Mesothelial cell of epicardium (in vitro differentiated cells): ENCODE data around the gene TACC2. TPM values are rescaled to one million over a fixed set of nuclear protein-coding genes. Genes with fewer than 3 reads are reported as not detected.
A peak's percentile ranks its signal among the peaks of the same experiment; 100 is the strongest.

Source experiments
- DNase-seq, 2 experiments: peaks; one replicate each; pipeline ENCODE4 v3.0.0; 2021; ENCODE audit warnings: low spot score in 2 of 2; ENCODE audit not compliant: unreplicated experiment in 2 of 2
- H3K27ac Mint-ChIP-seq: 2 replicates; pipeline ENCODE4 v1.8.0; 2021; ENCODE audit warnings: mixed read lengths
- H3K27me3 Mint-ChIP-seq: 2 replicates; pipeline ENCODE4 v1.8.0; 2021; ENCODE audit warnings: low read depth, mixed read lengths
- H3K36me3 Mint-ChIP-seq: 2 replicates; pipeline ENCODE4 v1.8.0; 2021; ENCODE audit warnings: mixed read lengths
- H3K4me1 Mint-ChIP-seq: 2 replicates; pipeline ENCODE4 v1.8.0; 2021; ENCODE audit warnings: mixed read lengths
- H3K4me3 Mint-ChIP-seq: 2 replicates; pipeline ENCODE4 v1.8.0; 2021; ENCODE audit warnings: mild to moderate bottlenecking, moderate library complexity, mixed read lengths
- H3K9me3 Mint-ChIP-seq: 2 replicates; pipeline ENCODE4 v1.8.0; 2021; ENCODE audit warnings: mixed read lengths
- total RNA-seq: library from RNA; stranded (reverse); gene quantifications from 3 replicates; pipeline ENCODE4 v1.2.1, GENCODE V29; 2021
- TF ChIP-seq, protein P1 (sequence below): fragments of 200-600 bp; sonication (generic); IDR thresholded peaks from one replicate; pipeline ENCODE4 v1.5.0; 2021; ENCODE audit warnings: antibody characterized with exemption; ENCODE audit not compliant: unreplicated experiment

The TACC2 gene
- total RNA-seq, 1 donor from 2014 or later = 25.5 TPM

DNA sequence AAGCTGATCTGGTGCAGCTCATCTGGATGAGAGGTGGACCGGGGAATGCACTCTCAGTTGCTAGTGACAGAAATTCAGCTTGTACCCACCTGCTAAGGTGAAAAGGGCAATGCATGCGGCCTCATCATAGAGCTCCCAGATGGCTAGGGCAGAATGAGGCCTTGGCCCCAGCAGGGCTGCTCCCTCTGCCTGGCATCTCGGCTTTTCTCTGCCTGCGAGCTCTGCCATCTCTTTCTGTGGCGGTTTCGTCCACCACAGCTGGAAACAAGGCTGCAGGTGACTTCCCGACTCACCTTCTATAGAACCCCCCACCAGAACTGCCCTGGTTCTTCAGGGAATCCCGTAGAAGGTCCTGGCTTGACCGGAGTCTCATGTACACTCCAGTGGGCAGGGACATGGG, 60.1 kb downstream of the TACC2 start:
- no peak overlapping the region for H3K4me3 Mint-ChIP-seq
- H3K36me3 Mint-ChIP-seq = no peaks in the 10 kb centered on the region
- H3K9me3 Mint-ChIP-seq = peaks cover 4% of the 10 kb centered on the region
- TF ChIP-seq, protein P1, sequence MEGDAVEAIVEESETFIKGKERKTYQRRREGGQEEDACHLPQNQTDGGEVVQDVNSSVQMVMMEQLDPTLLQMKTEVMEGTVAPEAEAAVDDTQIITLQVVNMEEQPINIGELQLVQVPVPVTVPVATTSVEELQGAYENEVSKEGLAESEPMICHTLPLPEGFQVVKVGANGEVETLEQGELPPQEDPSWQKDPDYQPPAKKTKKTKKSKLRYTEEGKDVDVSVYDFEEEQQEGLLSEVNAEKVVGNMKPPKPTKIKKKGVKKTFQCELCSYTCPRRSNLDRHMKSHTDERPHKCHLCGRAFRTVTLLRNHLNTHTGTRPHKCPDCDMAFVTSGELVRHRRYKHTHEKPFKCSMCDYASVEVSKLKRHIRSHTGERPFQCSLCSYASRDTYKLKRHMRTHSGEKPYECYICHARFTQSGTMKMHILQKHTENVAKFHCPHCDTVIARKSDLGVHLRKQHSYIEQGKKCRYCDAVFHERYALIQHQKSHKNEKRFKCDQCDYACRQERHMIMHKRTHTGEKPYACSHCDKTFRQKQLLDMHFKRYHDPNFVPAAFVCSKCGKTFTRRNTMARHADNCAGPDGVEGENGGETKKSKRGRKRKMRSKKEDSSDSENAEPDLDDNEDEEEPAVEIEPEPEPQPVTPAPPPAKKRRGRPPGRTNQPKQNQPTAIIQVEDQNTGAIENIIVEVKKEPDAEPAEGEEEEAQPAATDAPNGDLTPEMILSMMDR = no peak
- peaks cover 13% of the 10 kb centered on the region for H3K4me1 Mint-ChIP-seq
- DNase-seq = no peak
- H3K27me3 Mint-ChIP-seq = no peaks in the 10 kb centered on the region
- H3K27ac Mint-ChIP-seq = no peak overlapping the region

DNA sequence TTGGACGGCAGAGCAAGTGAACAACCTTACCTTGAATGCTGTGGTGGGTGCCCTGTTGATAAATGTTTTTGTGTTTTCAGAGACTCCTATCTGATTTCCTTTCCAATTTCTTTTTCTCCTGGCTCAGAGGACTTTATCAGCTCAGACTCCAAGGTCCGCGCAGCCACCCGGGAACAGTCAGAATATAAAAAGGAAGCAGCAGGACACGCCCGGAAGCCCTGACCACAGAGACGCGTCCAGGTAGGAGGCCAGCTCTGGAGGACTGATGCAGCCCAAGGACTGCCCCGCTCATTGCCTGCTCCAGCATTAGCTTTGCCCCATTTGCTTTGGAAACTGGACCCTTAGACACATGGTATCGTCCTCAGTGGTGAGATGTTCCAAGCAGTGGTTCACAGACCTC, 61.3 kb downstream of the TACC2 start:
- TF ChIP-seq, protein P1 = no peak
- DNase-seq = no peak
- Mint-ChIP-seq H3K4me3 (no peak overlapping the region), H3K27ac (no peak overlapping the region), H3K36me3 (no peaks in the 10 kb centered on the region), H3K27me3 (no peaks in the 10 kb centered on the region), H3K9me3 (peaks cover 4% of the 10 kb centered on the region), H3K4me1 (peaks cover 5% of the 10 kb centered on the region)

DNA sequence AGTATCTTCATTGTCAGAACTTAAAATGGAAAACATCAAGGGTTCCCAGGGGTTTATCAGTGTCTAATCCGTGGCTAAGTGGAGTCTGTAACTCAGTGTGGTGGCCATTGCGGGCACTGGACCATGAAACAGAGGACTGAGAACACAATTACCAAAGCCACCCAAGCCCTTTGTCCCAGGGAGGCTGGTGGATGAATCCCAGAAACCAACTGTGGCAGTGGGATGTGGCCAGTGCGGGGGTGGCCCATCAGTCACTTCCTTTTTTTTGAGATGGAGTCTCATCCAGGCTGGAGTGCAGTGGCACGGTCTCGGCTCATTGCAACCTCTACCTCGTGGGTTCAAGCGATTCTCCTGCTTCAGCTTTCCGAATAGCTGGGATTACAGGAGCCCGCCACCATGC, 61.8 kb downstream of the TACC2 start:
- no peak overlapping the region for H3K27ac Mint-ChIP-seq
- TF ChIP-seq, protein P1 = no peak
- H3K4me3 Mint-ChIP-seq = no peak overlapping the region
- no peak for DNase-seq
- peaks cover 5% of the 10 kb centered on the region for H3K4me1 Mint-ChIP-seq
- H3K36me3 Mint-ChIP-seq = no peaks in the 10 kb centered on the region
- no peaks in the 10 kb centered on the region for H3K27me3 Mint-ChIP-seq
- peaks cover 4% of the 10 kb centered on the region for H3K9me3 Mint-ChIP-seq

DNA sequence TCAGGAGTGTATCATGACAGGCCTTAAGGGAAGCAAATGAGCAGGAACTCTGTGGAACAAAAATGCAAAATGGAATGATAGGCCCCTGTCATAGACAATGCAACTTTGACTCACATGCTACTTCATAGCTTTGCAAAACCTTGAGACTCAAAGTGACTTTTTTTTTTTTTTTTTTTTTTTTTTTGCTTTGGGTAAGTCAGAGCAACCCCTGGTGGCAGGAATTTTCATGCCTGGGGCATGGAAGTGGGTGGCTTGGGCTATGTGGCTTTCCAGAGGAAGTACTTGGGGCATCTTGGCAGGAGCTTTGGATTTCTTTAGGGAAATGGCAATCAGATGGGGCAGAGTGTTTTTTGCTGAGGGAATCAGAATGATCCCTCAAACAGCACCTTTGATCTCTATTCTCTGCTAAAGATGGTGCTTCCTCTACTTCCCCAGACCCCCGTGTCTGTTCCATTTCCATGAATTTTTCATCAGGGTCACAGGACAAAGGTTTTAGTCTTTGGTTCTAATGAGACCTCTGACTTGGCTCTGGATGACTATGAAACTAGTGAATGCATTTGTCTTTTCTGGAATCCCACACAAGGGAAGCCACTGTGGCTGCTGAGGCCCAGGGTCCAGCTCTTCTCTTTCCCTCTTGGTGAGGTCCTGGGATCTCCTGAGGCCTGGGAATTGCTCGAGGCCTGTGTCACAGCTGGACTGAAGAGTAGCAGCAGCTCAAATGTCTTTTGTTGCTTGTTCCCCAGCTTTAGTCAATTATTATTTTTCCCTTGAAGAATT, 62.8 kb downstream of the TACC2 start:
- TF ChIP-seq, protein P1 = peak; percentile 85
- Mint-ChIP-seq H3K27me3 (no peaks in the 10 kb centered on the region), H3K4me1 (peaks cover 5% of the 10 kb centered on the region), H3K4me3 (no peak overlapping the region), H3K27ac (no peak overlapping the region), H3K36me3 (no peaks in the 10 kb centered on the region), H3K9me3 (peaks cover 4% of the 10 kb centered on the region)
- peak in 1 of 2 experiments; percentile 49 for DNase-seq

DNA sequence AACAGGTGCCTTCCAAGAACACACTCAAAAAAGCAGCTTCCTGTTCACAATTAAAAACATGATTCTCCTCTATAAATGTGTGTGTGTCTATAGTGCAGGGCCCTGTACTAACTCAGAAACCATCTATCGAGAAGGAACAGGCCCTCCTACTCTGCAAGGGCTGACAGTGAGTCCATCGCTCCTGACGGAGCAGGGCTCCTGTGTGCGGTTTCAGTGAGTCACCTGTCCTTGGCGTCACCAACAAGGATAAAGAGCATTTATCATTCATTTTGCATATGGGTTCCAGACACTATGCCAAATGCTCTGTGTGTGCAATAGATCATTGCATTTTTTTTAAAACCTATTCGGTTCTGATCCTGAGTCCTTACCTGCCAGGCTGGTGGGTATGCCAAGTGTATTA, 63.7 kb downstream of the TACC2 start:
- TF ChIP-seq, protein P1 = no peak
- Mint-ChIP-seq H3K36me3 (no peaks in the 10 kb centered on the region), H3K27me3 (no peaks in the 10 kb centered on the region), H3K4me1 (peaks cover 5% of the 10 kb centered on the region), H3K27ac (no peak overlapping the region), H3K9me3 (peaks cover 4% of the 10 kb centered on the region), H3K4me3 (no peak overlapping the region)
- DNase-seq = no peak
